ENCODE measurements around the gene LZTFL1.

LZTFL1 gene

DNA sequence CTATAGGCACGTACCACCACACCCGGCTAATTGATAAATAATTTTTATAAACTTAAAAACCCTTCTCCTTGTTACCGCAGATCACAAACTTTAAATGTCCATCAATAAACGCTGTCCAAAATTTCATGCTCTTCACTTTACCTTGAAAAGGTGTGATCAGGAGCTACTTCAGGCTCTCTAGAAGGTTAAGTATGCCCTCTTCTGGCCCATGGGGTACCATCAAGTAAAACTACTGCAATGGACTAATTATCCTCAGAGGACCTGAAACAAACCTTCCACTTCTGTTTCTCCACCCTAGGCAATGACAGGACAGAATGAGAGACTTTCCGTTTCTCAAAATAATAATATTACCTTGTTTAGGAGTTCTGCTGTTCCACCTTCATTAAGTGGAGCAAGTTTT is 9.2 kb downstream of the LZTFL1 start:
- Histone ChIP-seq H3K9me3 (no peaks in the 10 kb centered on the region), H3K27ac (no peak overlapping the region), H3K27me3 (no peaks in the 10 kb centered on the region), H3K36me3 (peaks cover 54 to 80% (median 54%) of the 10 kb centered on the region in 3 donors), H3K4me1 (no peaks in the 10 kb centered on the region), H3K4me3 (no peak overlapping the region)
- no peak for DNase-seq
- no peak for TF ChIP-seq CTCF (IDR thresholded peaks at IDR 0.05)
- intact Hi-C loops (cut with DNase I; ENCODE audit: low total_unique reads), result no loop called here

DNA sequence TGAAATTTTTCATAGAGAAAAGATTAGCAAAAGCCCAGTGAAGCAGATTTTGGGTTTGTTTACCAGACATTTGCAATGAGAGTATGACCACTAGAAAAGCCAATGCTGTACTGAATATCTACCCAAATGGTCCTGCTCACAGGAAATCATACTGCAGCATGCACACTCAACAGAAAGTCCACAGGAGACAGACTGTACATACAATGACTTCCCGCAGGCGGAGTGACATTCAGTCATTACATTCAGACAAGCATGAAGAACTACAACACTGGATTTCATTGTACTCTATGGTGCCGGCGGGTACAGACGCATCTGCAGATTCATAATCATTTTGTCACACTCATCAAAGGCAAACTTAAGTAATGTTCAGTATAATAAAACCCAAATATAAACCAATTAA is 11.8 kb downstream of the LZTFL1 start:
- no peaks in the 10 kb centered on the region for H3K27me3 ChIP-seq
- no peak overlapping the region for H3K27ac ChIP-seq
- intact Hi-C loops (cut with DNase I; ENCODE audit: low total_unique reads), result no loop called here
- no peaks in the 10 kb centered on the region for H3K9me3 ChIP-seq
- no peak for TF ChIP-seq CTCF (IDR thresholded peaks at IDR 0.05)
- no peaks in the 10 kb centered on the region for H3K4me1 ChIP-seq
- peaks cover 69 to 85% (median 70%) of the 10 kb centered on the region in 3 donors for H3K36me3 ChIP-seq
- no peak overlapping the region for H3K4me3 ChIP-seq
- no peak for DNase-seq

DNA sequence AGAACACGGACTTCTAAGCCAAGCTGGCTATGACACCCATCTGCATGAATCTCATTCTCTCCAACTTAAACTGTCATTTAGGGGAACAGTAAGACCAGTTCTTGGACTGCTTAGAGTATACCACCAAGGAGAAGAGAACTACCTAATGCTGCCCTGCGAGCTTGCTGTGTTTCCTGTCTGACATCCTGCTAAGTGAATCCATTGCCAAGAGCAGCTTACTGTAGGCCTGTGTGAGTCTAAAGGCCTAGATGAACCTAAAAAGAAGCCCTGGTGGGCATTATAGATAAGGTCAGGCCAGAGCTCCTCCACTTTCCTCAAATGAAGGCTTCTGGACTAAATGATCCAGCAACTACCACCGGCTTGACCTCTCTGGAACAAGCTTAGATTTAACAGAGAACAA is 15.0 kb downstream of the LZTFL1 start:
- Histone ChIP-seq H3K4me1 (no peaks in the 10 kb centered on the region), H3K27ac (no peak overlapping the region), H3K4me3 (no peak overlapping the region), H3K9me3 (no peaks in the 10 kb centered on the region), H3K36me3 (peaks cover 46 to 77% (median 65%) of the 10 kb centered on the region in 3 donors), H3K27me3 (no peaks in the 10 kb centered on the region)
- TF ChIP-seq CTCF (IDR thresholded peaks at IDR 0.05), result no peak
- DNase-seq, result no peak
- intact Hi-C loops (cut with DNase I; ENCODE audit: low total_unique reads), result no loop called here

GRCh38 chr3:45826321-45826720 is 15.6 kb downstream of the LZTFL1 start:
- no peak for TF ChIP-seq CTCF (IDR thresholded peaks at IDR 0.05)
- intact Hi-C loops (cut with DNase I; ENCODE audit: low total_unique reads), result no loop called here

DNA sequence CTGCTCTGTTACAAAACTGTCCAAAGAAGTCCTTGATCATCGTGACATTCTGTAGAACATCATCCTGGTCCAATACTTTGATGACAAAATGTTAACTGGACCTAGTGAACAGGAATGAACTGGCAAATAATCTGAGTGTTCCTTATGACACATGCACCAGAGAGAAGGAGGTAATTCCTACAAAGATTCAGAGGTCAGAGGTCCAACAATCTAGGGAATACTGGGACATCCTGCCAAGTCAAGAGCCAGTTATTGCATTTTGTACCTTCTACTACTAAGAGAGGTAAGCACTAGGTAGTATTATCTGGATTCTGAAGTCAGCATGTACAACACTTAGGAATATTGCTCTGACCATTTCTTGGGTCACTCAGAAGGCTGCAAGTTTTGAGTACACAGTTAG is 20.8 kb downstream of the LZTFL1 start:
- Histone ChIP-seq H3K4me3 (no peak overlapping the region), H3K9me3 (no peaks in the 10 kb centered on the region), H3K27me3 (no peaks in the 10 kb centered on the region), H3K4me1 (peaks cover 0 to 9% (median 4%) of the 10 kb centered on the region in 4 donors), H3K36me3 (peaks cover 6 to 46% (median 31%) of the 10 kb centered on the region in 3 donors), H3K27ac (no peak overlapping the region)
- no peak for DNase-seq
- no peak for TF ChIP-seq CTCF (IDR thresholded peaks at IDR 0.05)
- intact Hi-C loops (cut with DNase I; ENCODE audit: low total_unique reads), result no loop called here

More at GRCh38 chr3:45826321-45826720, 15.6 kb downstream of the LZTFL1 start:
- no peaks in the 10 kb centered on the region for H3K9me3 ChIP-seq
- peaks cover 43 to 77% (median 63%) of the 10 kb centered on the region in 3 donors for H3K36me3 ChIP-seq
- no peaks in the 10 kb centered on the region for H3K4me1 ChIP-seq
- H3K4me3 ChIP-seq, result no peak overlapping the region
- H3K27ac ChIP-seq, result no peak overlapping the region
- DNase-seq, result no peak
- H3K27me3 ChIP-seq, result no peaks in the 10 kb centered on the region

- H3K4me3 ChIP-seq, result no peak overlapping the region
- H3K27me3 ChIP-seq, result no peaks in the 10 kb centered on the region
- TF ChIP-seq CTCF (IDR thresholded peaks at IDR 0.05), result no peak
- peaks cover 0 to 33% (median 16%) of the 10 kb centered on the region in 3 donors for H3K36me3 ChIP-seq
- DNase-seq, result no peak
- H3K9me3 ChIP-seq, result no peaks in the 10 kb centered on the region
- intact Hi-C loops (cut with DNase I; ENCODE audit: low total_unique reads), result no loop called here
- H3K4me1 ChIP-seq, result peaks cover 0 to 9% (median 4%) of the 10 kb centered on the region in 4 donors
- H3K27ac ChIP-seq, result no peak overlapping the region
Measured at GRCh38 chr3:45819543-45819942, 22.4 kb downstream of the LZTFL1 start.
